ENCODE measurements around the gene CA9. TPM values are rescaled to one million over a fixed set of nuclear protein-coding genes. Genes with fewer than 3 reads are reported as not detected.
A peak's percentile ranks its signal among the peaks of the same experiment; 100 is the strongest.

The CA9 gene
- total RNA-seq, 1 donor from 2014 or later, result 0.98 TPM

GRCh38 chr9:35656831-35657545, 16.7 kb upstream of the CA9 start:
- no peaks in the 10 kb centered on the region for H3K27me3 ChIP-seq
- H3K36me3 ChIP-seq, result peaks cover 0 to 11% of the 10 kb centered on the region in 2 donors
- no peak for TF ChIP-seq POLR2AphosphoS5 (IDR thresholded peaks at IDR 0.05; ENCODE audit: insufficient read depth in 1 of 2, low read depth in 1 of 2)
- TF ChIP-seq CTCF (IDR thresholded peaks at IDR 0.05), result no peak
- TF ChIP-seq POLR2A (IDR thresholded peaks at IDR 0.05), result no peak
- peak overlapping the region; percentile 47 to 97 for H3K4me3 ChIP-seq
- intact Hi-C loops (cut with DNase I), result loop anchor here (5.0 to 10.0 kb wide), 2 partner anchors 35 to 158 kb away; partner anchors contain the start of genes HINT2 and SPAG8
- DNase-seq (ENCODE audit: extremely low spot score in 2 of 2), result no peak
- H3K9me3 ChIP-seq, result no peaks in the 10 kb centered on the region
- H3K27ac ChIP-seq, result peak overlapping the region; percentile 96
- peaks cover 18% of the 10 kb centered on the region for H3K4me1 ChIP-seq

- intact Hi-C loops (cut with DNase I), result loop anchor here (2.0 to 10.0 kb wide), 3 partner anchors 35 to 157 kb away; partner anchors contain the start of genes HINT2 and SPAG8
Observed at GRCh38 chr9:35657546-35658136, 16.1 kb upstream of the CA9 start, which contains the start of gene RMRP. Gene RMRP (minus strand): TSS chr9:35658019.

GRCh38 chr9:35658137-35658967, 15.4 kb upstream of the CA9 start, which contains the start of gene CCDC107:
Gene CCDC107 (plus strand): TSS chr9:35658292. CDS start chr9:35658380, 88 bp downstream.
- TF ChIP-seq POLR2A (IDR thresholded peaks at IDR 0.05) (peak; percentile 83 to 96), POLR2AphosphoS5 (IDR thresholded peaks at IDR 0.05; ENCODE audit: insufficient read depth in 1 of 2, low read depth in 1 of 2) (peak in 1 of 2 donors; percentile 64), CTCF (IDR thresholded peaks at IDR 0.05) (peak in 2 of 3 experiments; percentile 31 to 63)
- Histone ChIP-seq H3K4me3 (peak within 1 kb of the TSS; percentile 84 to 97), H3K27ac (peak within 1 kb of the TSS; percentile 96), H3K9me3 (no peaks in the 10 kb centered on the region), H3K4me1 (peaks cover 18% of the 10 kb centered on the region), H3K27me3 (no peaks in the 10 kb centered on the region), H3K36me3 (peaks cover 0 to 11% of the 10 kb centered on the region in 2 donors)
- intact Hi-C loops (cut with DNase I), result loop anchor here (2.0 to 10.0 kb wide), 3 partner anchors 34 to 156 kb away; partner anchors contain the start of genes HINT2 and SPAG8
- DNase-seq (ENCODE audit: extremely low spot score in 2 of 2), result no peak

More at GRCh38 chr9:35657546-35658136, 16.1 kb upstream of the CA9 start, which contains the start of gene RMRP:
- Histone ChIP-seq H3K4me3 (peak within 1 kb of the TSS; percentile 84 to 97), H3K36me3 (peaks cover 0 to 11% of the 10 kb centered on the region in 2 donors), H3K4me1 (peaks cover 18% of the 10 kb centered on the region), H3K27me3 (no peaks in the 10 kb centered on the region), H3K9me3 (no peaks in the 10 kb centered on the region), H3K27ac (peak within 1 kb of the TSS; percentile 96)
- DNase-seq (ENCODE audit: extremely low spot score in 2 of 2), result peak in 1 of 2 donors; percentile 99
- TF ChIP-seq POLR2A (IDR thresholded peaks at IDR 0.05), result peak in 1 of 2 donors; percentile 59
- peak in 2 of 3 experiments; percentile 3 to 43 for TF ChIP-seq CTCF (IDR thresholded peaks at IDR 0.05)
- peak; percentile 85 to 94 for TF ChIP-seq POLR2AphosphoS5 (IDR thresholded peaks at IDR 0.05; ENCODE audit: insufficient read depth in 1 of 2, low read depth in 1 of 2)

DNA sequence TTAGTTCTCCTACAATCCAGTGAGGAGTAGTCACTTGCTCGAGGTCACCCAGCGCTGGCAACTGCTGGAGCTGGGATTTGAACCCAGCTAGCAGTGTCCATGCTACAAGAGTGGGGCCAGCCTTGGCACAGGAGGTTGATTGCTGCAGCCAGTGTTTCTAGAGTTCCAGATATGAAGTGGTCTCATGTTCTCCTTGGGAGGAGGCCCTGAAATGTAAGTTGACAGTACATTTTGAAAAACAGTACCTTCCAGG, 14.8 kb upstream of the CA9 start:
- no peaks in the 10 kb centered on the region for H3K27me3 ChIP-seq
- DNase-seq (ENCODE audit: extremely low spot score in 2 of 2), result no peak
- peaks cover 18% of the 10 kb centered on the region for H3K4me1 ChIP-seq
- peaks cover 0 to 11% of the 10 kb centered on the region in 2 donors for H3K36me3 ChIP-seq
- no peak for TF ChIP-seq POLR2A (IDR thresholded peaks at IDR 0.05)
- TF ChIP-seq POLR2AphosphoS5 (IDR thresholded peaks at IDR 0.05; ENCODE audit: insufficient read depth in 1 of 2, low read depth in 1 of 2), result no peak
- TF ChIP-seq CTCF (IDR thresholded peaks at IDR 0.05), result no peak
- peak overlapping the region; percentile 84 to 97 for H3K4me3 ChIP-seq
- H3K27ac ChIP-seq, result peak overlapping the region; percentile 96
- intact Hi-C loops (cut with DNase I), result loop anchor here (2.0 to 10.0 kb wide), 3 partner anchors 33 to 156 kb away; partner anchors contain the start of genes HINT2 and SPAG8
- no peaks in the 10 kb centered on the region for H3K9me3 ChIP-seq

Data from vagina (tissue), 2 donors.